Activated CD4-positive, CD25-positive, alpha-beta regulatory T cell treated with anti-CD3 and anti-CD28 coated beads, Interleukin-2, amount 50 U/mL, for 72 hours (primary cell): ENCODE data around the gene TPM1.
"Not testable (repeated sequence)": the region's sequence is repeated elsewhere in the genome, so short reads cannot be mapped to it uniquely, and the experiment has no call there.

Experiments used
- DNase-seq: peaks from one replicate; pipeline ENCODE4 v3.0.0; 2021

Gene TPM1

DNA sequence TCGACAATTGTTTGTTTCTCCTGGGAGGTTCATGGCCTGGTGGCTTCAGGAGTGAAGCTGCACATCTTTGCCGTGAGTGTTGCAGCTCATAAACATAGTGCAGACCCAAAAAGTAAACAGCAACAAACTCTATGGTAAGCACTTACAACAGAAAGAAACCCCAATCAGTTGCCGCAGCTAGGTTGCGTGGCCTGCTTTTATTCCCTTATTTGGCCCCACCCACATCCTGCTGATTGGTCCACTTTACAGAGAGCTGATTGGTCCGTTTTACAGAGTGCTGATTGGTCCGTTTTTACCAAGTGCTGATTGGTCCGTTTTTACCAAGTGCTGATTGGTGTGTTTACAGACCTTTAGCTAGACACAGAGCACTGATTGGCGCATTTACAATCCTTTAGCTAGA is 62.8 kb downstream of the TPM1 start:
- DNase-seq = not testable (repeated sequence)

DNA sequence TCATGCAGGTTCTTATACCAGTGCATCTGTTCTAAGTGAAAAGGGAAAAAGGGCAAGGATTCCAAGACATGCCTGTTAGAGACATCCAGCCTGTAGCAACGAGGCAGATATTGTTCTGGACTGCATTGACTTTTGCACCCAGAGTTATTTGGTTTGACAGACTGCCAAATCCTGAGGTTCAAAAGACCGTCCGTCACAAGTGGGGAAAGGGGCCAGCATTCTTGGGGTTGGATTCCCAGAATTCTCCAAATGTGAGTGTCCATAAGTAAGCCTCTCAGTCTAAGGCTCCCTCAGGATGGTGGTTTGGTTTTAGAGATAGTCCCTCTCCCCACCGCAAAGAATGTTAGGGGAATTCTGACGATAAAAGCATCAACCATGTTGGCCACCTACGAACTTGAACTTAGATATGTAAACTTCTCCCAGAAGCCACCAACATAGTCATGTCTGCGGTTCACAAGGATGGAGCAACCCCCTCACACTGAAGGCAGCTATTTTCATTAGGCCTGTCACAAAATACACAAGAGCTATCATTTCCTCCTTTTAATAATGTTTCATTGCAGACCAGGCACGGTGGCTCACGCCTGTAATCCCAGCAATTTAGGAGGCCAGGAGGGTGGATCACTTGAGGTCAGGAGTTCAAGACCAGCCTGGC is 65.5 kb downstream of the TPM1 start:
- DNase-seq = no peak

DNA sequence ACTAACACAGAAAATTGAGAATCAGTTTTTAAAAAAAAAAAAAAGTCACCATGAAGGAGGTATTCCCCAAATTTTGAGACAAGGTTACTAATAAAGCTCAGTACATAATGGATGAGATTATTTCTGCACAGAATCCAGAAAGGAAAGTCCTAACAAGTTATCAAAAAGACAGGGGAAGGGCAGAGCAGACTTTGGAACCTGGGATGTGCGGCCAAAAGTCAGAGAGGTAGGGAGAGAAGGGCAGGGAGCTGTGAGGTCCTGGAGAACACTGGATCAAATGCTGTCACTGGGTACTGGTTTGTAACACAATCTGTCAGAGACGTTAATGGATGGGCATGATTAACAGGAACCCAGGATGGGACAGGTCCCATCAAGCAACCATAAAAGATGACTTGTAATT is 67.0 kb downstream of the TPM1 start:
- DNase-seq = no peak

DNA sequence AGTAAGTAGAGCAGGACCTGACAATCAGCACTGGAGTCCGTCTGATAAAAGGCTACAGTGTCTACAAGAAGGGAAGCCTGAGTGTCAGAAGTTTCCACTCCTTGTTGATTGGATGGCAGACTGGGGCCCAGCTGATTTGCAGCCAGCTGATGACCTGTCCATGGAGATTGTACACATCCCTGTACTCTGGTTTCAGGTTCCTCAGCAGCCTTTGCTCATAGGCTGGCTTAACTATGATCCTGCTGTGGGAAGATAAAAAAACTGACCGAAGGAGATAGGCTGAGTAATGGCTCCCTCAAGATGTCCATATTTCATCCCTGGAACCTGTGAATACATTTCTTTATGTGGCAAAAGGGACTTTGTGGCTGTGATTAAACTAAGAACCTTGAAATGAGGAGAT is 67.4 kb downstream of the TPM1 start:
- DNase-seq = no peak

DNA sequence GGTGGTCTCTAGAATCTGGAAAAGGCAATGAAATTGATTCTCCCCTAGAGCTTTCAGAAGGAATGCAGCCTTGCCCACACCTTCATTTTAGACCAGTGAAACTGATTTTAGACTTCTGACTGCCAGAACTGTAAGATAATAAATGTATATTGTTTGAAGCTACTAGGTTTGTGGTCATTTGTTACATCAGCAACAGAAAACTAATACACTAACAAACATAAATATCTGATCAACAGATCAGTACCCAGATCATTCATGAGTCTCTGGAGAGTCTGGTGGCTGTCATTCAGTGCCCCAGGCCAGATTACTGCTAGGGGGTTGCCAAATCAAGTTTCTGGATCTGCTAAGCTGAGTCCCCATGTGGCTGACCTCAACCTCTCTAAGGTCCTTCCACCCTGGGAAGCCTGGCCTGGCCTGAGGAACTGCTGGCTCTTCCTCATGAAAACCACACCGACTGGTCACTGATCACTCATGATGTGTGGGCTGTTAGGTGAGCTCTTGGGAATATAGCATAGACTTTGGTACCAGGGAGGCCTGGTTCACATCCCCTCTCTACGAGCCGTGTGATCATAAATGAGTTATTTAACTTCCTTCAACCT is 68.0 kb downstream of the TPM1 start:
- DNase-seq = no peak

DNA sequence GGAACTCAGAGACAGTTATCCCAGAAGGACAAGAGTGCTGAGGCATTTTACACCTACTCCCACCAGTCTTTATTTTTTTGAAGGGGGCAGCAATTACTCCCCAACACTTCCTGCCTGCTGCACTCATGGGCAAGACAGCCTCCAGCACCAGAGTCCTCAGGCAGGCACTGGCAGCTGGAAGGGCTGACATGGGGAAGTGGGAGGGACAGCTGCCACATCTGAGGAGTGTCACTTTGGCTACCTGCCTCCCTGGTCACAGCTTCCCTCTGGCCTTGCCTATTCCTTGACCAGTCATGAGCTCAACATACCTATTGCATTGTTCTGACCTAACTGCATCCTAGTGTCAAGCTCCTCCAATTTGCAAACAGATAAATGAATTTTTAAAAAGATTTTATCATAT is 68.9 kb downstream of the TPM1 start:
- no peak for DNase-seq

DNA sequence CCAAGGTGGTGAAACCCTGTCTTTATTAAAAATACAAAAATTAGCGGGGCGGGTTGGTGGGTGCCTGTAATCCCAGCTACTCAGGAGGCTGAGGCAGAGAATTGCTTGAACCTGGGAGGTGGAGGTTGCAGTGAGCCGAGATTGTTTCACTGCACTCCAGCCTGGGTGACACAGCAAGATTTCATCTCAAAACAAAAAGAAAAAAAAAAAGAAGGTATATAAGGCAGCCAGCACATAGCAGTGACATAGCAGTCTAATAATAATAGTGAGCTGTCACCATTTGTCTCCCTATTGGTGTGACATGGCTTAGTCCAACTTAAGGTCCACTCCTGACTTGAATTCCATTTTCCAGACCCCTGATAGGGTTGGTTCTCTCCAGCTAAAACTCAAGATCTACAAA is 70.3 kb downstream of the TPM1 start:
- DNase-seq = no peak

GRCh38 chr15:63114465-63114864 is 71.9 kb downstream of the TPM1 start:
- DNase-seq = no peak
